Activated naive CD4-positive, alpha-beta T cell treated with anti-CD3 and anti-CD28 coated beads, Interleukin-2, amount 50 U/mL, for 16 hours (primary cell): ENCODE data around the gene EHF.

Experiments
- DNase-seq: peaks from one replicate; pipeline ENCODE4 v3.0.0-alpha.2; 2020

The EHF gene

DNA sequence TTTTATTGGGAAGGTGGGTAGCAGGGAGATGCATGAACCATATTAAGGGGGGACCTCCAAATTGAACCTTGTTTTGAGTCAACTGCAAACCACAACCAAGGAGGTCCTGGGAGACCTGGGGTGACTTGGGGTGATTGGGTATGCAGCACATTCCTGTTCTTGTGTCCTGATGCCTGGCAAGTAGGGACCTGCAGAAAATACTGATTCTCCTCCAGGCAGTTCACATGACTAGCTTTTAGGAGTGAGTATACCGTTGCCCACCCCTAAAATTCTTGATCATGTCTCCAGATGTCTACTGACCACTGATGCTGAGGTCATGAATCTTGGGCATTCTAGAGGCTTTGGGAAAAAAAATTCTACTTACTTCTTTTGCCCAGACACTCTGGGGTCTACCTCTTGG is 6.3 kb downstream of the EHF start:
- DNase-seq = no peak

DNA sequence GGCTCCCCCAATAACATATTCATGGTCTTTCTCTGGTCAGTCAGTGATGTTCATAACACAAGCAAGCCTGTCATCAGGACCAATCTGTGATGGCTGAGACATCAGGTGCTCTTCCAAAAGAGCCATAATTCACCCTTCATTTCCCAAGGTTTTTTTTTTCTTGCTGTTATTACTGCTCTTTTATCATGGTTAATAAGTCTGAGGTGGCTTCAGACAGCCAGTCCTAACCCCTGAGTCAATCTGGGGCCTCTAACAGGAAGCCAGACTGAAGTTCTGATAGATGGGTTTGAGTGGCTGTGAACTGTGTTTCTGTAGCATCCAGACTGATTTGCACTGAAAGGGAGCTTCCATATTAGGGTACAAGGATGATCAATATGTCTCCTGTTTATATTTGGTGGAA is 8.8 kb downstream of the EHF start:
- no peak for DNase-seq

DNA sequence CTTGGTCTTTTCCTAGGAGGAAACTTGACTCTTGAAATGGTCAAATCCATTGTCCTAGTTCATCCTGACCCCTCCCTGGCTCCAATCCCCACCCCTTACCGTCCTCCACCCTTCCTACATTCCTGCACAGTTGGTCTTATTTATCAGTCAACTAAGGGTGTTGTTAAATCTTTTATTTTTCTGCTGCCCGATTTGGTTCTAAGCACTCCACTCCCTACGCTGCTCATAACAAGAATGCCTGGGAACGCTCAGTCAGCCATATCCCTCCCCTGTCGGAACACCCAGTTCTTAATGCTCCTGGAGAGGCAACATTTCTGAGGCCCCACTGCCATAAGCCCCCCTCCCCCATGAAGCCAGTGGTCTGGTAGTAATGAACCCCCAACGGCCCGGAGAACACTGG is 9.7 kb downstream of the EHF start:
- no peak for DNase-seq

DNA sequence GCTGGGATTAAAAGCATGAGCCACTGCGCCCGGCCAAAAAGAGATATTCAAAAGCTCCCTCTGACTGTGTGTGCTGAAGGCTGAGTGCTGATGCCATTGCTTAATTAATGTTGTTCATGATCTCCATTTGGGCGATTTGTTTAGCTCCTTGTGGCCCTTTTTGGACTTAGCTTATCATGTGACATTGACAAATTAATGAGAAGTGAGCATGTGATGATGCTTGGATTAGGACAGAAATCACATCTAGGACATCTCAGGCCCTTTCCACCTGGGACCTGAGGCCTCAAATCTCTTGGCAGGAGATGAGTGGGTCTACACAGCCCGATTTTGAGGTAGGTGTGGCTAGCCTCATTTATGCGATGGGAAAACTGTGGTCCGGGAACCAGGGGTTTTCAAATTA is 10.4 kb downstream of the EHF start:
- DNase-seq = no peak

DNA sequence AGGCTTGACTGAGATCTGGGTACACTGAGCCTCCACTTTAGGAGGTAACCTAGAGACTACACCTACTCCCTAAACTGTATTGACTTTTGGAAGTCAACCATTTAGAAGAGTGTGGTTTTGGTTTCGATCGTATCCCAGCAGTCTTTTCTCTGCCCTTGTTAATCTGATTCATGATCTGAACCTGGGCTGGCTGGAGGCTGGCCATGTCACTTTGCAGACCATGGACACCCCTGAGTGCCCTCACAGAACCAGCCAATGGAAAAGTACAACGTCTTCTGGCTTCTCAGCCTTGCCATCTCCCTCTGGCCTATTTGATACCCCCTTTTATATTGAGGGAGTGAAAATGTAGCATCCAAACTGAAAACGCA is 10.8 kb downstream of the EHF start:
- DNase-seq = no peak

DNA sequence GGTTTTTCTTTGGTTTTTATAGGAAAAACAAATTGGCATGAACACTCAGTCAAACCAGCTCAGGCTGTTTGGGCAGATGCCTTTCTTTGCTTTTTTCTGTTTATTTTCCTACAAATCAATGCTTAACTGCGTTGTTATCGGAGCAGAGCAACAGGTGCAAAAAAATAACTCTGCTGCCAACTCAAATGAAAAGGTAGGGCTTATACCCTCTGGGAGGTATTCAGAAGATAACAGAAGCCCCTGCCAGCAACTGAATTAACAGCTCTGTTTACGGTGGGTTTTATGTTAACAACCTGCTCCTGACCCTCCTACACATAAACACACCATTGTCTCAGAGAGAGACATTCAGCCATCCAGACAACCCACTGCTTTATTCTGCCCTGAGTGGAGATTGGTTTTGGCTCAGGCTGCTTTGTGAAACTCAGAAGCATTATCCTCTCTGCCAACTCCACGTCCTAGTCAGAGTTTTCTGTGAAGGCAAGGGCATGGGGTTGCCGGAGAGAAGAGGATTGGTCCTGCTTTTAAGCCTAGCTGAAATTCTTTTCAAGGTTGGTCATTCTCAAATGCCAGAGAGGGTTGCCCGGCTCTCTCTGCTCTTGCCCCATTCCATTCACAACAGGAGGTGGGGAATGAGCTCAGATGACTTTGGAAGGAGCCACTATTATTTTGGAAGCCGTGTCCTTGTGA is 11.4 kb downstream of the EHF start:
- DNase-seq = no peak

DNA sequence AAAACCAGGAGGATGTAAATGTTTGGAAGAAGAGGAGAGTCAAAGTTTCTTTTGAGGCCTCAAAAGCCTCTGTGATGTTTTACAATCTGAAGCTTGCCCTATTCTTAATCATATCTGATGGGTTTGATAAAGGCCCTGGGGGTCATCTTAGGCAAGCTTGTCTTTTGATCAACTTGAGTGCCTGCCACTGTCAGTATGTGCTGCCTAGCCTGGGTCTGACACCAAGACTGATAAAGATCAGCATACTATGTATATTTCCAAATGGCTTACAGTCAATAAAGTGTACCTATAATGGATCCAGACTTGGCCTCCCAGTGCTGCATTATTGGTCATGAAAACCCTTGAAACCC is 12.7 kb downstream of the EHF start:
- no peak for DNase-seq

DNA sequence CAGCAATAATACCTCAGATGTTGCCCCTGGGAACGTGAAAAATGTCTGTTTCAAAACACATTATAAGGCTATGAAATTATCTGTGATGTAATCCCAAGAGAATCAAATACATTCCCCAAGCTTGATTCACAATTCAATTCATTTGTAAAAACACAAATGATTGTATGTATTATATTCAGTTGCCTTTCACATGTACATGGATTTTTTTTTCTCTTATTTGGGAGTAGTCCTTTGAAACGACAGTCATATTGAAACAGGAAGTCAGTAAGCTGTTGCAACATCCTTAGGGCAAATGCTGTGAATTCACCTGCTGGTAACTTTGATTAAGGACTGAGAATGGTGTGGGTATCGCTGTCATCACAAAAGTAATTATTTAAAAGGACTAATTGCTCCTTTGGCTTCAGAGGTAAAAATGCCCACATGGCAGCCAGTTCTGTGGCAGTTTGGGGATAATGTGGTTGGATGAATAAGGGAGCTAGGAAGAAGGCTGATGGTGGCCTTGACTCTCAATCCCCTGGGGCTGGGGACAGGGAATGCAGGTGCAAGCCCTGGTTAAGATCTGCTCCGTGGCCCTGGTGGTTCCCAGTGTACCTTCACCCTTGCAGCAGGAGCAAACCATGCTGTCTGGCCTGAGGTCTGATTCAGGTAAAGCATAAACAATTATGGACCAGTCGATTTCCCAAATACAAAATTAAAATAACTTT is 13.2 kb downstream of the EHF start:
- no peak for DNase-seq

DNA sequence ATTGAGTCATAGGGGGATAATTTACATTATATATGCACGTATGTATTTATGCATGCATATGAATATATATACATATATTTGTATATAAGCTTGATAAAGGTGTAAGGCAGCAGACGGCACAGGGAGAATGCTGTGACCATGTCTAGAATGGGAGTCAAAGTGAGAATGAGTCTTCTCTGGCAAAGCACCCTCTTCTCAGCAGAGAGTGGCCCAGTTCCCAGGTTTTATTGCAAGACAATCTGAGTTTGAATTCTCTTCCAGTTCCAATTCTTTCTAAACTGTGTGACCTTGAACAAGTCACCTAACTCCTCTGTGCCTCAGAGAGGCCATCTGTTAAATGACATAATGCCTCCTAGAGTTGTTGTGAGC is 13.8 kb downstream of the EHF start:
- no peak for DNase-seq

DNA sequence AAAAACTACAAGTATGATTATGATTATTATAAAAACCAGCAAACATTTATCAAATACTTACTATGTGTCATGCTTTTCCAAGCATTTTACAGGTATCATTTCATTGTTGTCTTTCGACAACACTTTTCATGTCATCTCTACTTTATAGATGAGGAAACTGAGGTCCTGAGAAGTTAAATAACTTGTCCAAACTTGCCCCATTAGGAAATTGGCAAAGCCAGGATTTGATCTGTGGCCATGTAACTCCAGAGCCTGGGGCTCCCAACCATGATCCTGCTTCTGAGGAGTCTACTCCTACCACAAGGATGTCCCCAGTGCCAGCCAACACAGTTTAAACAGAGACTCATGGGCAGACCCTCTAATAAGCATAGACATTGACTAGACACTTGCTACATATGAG is 15.2 kb downstream of the EHF start:
- DNase-seq = no peak

DNA sequence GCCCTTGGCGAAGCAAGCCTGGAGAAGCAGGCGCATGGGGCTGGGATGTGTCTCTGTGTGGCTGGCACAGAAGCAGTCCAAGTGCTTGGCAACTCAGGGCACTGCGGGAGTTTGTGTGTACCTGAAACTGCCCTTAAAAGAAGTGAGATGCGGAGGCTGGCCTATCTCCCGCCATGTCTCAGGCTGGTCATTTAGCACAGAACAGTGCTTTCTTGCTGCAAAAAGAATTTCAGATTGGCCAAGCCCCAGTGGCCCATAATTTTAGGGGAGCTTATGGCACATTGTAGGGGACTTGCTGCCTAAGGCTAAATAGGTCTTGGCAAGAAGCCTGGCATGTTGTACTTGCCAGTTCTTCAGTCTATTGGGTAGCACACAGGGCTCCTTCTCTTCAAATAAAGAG is 16.4 kb downstream of the EHF start:
- DNase-seq = no peak

DNA sequence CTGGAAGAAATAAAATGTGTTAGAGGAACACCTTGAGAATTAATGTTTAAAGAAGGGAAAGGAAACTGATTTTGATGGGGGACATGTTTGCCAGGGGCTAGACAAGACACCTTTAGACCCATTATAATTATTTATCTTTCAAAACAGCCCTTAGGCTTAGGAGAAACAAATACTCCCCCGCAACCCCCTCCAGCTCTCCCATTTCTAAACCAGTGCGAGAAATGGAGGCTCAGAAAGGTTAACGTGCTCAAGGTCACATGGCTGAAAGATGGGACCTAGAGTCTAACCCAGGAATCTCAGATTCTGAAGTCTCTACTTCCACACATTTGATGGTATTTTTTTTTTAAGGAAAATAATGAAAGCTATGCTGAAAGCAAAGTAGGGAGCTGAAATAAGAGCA is 18.0 kb downstream of the EHF start:
- DNase-seq = no peak

DNA sequence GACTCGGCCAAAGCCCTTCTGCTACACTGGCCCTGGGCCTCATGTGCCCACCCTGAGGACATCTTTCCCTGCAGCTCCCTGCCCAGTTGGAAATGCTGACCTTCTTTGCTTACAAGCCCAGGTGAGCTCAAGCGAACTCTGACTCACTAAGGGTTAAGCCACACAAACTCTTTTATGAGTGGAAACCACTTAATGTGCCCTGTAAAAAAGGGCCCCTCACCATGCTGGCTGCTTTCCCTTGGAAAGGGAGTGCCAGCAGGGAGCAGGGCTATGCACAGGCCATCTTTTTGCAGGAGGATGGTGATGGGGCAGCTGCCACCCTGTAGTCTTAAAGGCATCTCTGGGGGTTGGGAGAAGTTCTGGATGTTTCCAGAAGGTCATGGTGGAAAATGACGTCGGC is 18.7 kb downstream of the EHF start:
- DNase-seq = no peak

DNA sequence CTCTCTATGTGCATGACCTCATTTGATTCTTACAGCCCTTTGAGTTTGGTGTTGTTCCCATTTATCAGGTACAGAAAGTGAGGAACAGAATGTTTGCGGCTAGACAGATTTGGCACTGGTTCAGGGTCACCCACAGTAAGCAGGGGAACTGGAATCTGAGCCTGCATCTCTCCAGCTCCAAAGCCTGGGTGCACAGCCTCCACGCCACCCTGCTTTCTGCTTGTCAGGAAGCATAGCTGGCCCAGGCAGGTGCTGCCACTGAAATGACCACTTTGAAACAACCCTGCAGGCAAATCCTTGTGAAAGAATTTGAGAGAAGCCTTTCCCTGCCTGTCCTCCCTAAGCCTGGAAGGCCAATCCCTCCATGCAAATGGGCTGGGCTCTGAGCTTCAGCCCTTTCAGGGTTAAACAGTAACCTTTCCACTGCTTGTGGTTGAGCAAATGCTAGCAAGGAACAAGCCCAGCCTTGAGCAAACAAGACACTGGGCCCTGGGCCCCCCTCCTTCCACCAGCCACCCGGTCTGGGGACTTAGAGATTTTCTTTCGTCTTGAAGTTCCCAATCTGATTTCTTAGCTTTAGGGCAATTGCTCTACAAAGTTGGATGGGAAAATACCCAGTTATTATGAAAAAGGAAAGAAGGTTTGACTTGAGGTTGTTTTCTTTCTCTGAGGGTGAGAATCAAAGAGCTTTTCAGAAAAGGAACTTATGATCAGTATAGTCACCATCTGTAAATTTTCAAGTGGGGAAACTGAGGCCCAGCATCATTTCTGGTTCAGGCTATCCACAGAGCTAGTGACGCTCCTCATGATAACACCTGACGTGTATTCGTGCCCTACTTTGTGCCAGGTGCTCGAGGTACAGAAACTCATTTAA is 19.4 kb downstream of the EHF start:
- DNase-seq = no peak

DNA sequence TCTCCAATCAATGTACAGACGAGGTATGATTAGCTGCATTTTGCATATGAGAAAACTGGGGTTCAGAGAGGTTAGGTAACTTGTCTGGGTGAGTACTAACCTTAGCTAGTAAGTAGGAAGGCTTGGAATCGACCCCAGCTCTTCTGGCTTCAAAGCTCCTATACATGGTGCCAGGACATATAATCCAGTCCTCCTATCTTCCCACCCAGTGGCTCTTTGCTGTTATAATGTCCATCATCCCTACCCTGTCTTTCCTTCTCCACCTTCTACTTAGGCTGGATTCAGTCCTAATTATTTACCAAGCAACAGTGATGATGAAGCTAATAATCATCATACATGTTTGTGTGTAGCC is 20.0 kb downstream of the EHF start:
- no peak for DNase-seq

DNA sequence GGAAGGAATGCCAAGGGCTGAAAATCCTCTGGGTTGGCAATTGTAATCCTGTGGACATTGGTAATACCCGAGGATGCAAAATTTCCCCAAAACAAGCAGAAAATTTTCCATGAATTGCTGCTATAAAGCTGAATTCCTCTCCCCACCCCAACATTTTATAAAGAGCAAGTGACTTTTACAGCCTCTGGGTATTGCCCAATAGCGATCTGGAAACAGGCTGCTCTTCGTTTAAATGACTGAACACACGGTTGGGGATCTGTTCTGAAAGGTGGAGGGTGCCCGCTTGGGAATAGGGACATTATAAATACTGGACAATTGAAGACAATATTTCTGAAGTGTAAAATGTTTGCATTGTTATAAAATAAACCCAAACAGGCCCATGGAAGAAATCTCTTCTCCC is 20.6 kb downstream of the EHF start:
- no peak for DNase-seq

DNA sequence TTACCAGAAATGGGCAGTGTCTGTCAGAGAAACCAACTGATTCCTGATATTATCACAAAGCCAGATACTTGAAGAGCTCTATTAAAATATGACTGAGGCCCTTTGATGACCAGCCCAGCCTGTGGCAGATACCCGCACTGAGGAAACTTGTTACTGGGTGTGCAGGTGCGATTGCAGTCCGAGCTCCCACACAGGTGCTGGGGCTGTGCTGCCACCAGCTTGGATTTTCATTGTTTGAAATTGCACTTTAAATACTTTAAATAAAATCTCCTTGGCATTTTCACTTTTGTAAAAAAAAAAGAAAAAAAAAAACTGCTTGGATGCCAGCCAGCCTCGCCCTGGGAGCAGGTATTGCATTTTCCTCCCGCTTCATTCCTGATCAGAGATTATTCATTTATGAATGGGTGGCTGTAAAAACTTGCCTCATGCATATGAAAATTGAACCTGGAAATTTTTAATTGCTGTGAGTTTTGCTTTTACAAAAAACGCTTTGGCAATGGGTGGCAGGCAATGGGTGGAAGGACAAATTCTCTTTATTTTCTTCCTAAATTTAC is 21.2 kb downstream of the EHF start:
- DNase-seq = no peak

DNA sequence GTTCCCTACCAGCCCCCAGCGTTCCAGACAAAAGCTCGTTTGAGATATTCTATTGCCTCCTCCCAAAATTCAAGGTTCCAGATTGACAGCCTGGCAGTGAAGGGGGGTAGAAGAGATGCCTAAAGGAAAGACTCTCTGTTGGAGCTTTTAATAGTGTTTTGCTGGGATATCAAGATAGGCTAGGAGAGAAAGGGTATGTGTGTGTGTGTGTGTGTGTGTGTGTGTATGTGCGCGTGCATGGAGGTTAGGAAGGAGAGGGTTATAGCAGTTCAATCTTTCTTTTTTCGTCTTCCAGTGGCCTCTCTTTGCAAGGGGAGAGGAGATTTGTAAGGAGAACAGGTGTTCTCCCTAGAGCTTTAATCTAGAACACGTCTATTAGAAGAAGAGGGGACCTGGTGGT is 22.0 kb downstream of the EHF start:
- DNase-seq = no peak

DNA sequence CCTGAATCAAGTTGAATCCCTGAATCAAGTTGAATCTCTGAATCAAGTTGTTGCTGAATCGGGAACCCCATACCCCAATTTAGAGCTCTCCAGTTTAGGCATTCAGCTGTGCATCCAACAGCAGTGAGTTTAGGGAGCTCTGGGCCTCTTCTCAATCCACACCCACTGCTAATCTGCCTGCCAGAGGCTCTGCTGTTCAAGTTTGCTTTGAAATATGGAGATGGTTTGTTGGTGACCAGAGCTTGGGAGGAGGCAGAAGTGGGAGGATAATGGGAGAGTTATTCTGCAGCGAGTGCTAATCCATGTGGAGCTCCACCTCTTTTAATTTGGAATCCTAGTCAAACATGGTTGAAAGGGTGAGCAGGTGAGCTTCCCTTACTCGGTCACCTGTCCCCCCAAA is 22.4 kb downstream of the EHF start:
- DNase-seq = no peak

DNA sequence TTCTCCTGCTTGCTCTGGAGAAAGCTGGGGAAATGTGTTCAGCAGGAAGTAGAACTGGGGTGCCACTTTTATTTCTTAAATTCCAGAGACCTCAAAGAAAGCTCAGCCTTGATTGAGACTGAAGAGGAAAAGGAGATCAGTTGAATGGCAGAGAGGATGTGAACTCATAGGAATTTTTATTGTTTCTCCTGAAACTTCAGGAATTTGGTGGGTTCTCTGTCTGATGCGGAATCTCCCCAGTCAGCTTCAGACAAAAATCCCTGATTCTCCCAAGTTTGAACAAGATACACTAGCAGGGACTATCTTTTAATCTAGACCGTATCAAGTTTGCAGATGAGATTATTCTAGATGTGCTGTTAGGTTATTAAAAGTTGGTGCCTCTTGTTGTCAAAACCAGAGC is 23.0 kb downstream of the EHF start:
- DNase-seq = no peak

DNA sequence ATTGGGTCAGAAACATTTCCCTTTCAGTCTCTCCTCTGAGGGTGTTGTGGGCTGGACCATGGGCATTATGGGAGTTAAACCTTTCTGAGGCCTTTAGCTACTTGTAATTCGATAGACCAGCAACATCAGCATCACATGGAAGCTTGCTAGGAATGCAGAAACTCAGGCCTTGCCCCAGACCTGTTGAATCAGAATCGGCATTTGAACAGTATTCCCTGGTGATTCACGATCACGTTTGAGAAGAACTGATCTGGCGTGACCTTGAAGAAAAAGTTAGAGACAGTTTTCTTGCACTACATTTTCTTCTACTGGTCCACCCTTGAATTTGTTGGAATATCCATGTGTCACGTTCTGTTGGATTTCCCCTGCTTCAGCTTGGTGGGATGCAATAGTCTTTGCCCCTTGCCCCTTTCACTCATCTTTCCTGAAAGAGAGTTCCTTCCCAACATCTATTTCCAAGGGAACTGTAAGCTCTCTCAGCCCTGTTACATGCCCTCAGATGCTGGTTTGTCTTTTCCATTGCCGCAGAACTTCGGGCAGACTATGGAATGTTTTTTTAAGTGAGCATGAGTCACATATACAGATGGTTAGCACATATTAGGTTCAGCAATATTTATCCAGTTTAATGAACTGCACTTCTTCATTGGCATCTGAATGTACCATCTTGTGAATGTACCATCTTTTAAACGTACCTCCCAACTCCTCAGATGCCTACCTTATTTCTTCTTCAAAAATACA is 23.9 kb downstream of the EHF start:
- DNase-seq = no peak

DNA sequence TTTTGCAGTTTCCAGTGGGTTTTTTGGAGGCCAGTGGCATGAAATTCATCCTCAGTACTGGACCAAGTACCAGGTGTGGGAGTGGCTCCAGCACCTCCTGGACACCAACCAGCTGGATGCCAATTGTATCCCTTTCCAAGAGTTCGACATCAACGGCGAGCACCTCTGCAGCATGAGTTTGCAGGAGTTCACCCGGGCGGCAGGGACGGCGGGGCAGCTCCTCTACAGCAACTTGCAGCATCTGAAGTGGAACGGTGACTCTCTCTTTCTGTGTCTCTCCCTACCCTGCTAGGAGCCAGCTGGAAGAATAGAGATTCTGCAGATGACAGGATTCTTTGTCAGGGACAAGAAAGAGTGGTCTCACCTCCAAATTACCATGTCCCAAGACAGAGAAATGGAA is 25.5 kb downstream of the EHF start:
- no peak for DNase-seq

DNA sequence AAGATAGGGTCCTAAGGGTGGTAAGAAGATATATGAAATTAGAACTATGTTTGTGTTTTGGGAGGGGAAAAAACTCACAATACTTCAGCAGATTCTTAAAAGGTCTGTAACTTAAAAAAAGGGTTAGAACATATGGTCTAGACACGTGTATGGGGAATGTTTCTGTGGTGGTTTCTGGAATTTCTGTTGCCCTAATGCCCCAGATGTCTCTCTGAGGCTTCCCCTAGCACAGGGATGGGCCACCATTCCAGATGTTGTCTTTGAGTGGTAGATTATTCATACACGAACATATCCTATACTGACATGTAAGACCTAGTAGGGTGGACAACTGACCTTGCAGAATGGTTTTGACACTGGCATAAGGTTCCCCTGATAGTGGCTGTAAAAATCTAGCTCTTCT is 26.2 kb downstream of the EHF start:
- DNase-seq = no peak

DNA sequence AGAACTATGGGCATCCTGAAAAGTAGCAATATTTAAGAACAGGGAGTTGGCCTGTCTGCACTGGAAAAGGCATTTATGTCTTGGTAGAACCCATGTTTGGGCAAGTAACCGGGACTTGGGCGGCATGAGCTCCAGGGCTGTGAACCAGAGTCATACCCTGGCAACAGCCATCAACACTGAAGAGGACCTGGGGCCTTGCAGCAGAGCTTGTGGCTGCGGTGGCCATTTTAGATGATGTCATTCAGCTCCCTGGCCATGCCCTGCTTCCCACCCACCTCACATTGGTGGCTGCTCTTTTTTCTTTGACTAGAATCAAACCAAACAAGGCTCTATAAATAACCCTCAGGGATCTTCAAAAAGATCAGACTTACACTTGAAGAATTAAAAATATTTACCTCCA is 26.6 kb downstream of the EHF start:
- no peak for DNase-seq
